Keratinocyte (primary cell): ENCODE results near the gene MESD. TPM values are rescaled to one million over a fixed set of nuclear protein-coding genes. Genes with fewer than 3 reads are reported as not detected.

Experiments
- DNase-seq: peaks from one replicate; pipeline ENCODE4 v3.0.0-alpha.2; 2011; ENCODE audit warnings: low read depth, missing footprints, low spot score
- FAIRE-seq: peaks from 2 replicates; lab custom pipeline; 2011; peaks lifted over from hg19 to GRCh38; lab: Jason Lieb, UNC
- H2AFZ ChIP-seq: 2 replicates; pipeline ENCODE4 v1.6.0; 2012; ENCODE audit warnings: low read length, control low read depth, inconsistent platforms; ENCODE audit not compliant: control insufficient read depth
- H3K27ac ChIP-seq: 2 replicates; pipeline ENCODE4 v1.5.1; 2011; ENCODE audit warnings: low read length; ENCODE audit not compliant: control insufficient read depth, insufficient read depth
- H3K27me3 ChIP-seq: 3 replicates; pipeline ENCODE4 v1.6.0; 2011; ENCODE audit warnings: low read length; ENCODE audit not compliant: control insufficient read depth, insufficient read depth; ENCODE audit errors: extremely low read depth
- H3K36me3 ChIP-seq, 2 experiments: 2 replicates in 1 of 2; 3 replicates in 1 of 2; pipeline ENCODE4 v1.5.1; 2011; ENCODE audit warnings: low read length in 2 of 2, mild to moderate bottlenecking in 1 of 2; ENCODE audit not compliant: control insufficient read depth in 2 of 2, insufficient read depth in 2 of 2; ENCODE audit errors: extremely low read depth in 1 of 2
- H3K4me1 ChIP-seq: 3 replicates; pipeline ENCODE4 v1.5.1; 2011; ENCODE audit warnings: low read length; ENCODE audit not compliant: control insufficient read depth, insufficient read depth; ENCODE audit errors: extremely low read depth
- H3K4me2 ChIP-seq: 3 replicates; pipeline ENCODE4 v1.6.0; 2011; ENCODE audit warnings: low read depth, low read length; ENCODE audit not compliant: control insufficient read depth, insufficient read depth; ENCODE audit errors: extremely low read depth
- H3K4me3 ChIP-seq, 3 experiments: fragments of 200-600 bp in 1 of 3; sonication (generic) in 1 of 3; 2 replicates in 2 of 3; 3 replicates in 1 of 3; pipeline ENCODE4 v1.5.1; 2011 to 2016; ENCODE audit warnings: low read length in 3 of 3, mild to moderate bottlenecking in 3 of 3, control low read depth in 2 of 3, inconsistent platforms in 1 of 3, low read depth in 1 of 3, mixed read lengths in 1 of 3, mixed run types in 1 of 3, moderate library complexity in 1 of 3; ENCODE audit not compliant: control insufficient read depth in 2 of 3, insufficient read depth in 2 of 3; ENCODE audit errors: extremely low read depth in 1 of 3
- H3K79me2 ChIP-seq: 2 replicates; pipeline ENCODE4 v1.6.0; 2012; ENCODE audit warnings: low read length; ENCODE audit not compliant: control insufficient read depth, insufficient read depth
- H3K9ac ChIP-seq: 3 replicates; pipeline ENCODE4 v1.6.0; 2011; ENCODE audit warnings: low read length; ENCODE audit not compliant: control insufficient read depth, insufficient read depth; ENCODE audit errors: extremely low read depth
- H3K9me1 ChIP-seq: 3 replicates; pipeline ENCODE4 v1.6.0; 2011; ENCODE audit warnings: low read length; ENCODE audit not compliant: control insufficient read depth, insufficient read depth; ENCODE audit errors: extremely low read depth
- H3K9me3 ChIP-seq: 2 replicates; pipeline ENCODE4 v1.5.1; 2012; ENCODE audit warnings: low read depth, low read length; ENCODE audit not compliant: control insufficient read depth
- H4K20me1 ChIP-seq: 3 replicates; pipeline ENCODE4 v1.6.0; 2011; ENCODE audit warnings: low read length; ENCODE audit not compliant: control insufficient read depth, insufficient read depth; ENCODE audit errors: extremely low read depth
- EZH2 ChIP-seq: IDR thresholded peaks from one replicate; pipeline ENCODE4 v1.6.1; 2012; ENCODE audit warnings: inconsistent platforms, mild to moderate bottlenecking, low read length, moderate library complexity
- dilution Hi-C: fragments of 300-500 bp; cut with MboI; formaldehyde crosslinking; loops from one replicate; pipeline ENCODE4 v1.7.0; 2020; ENCODE audit warnings: low sequenced_read_pairs; ENCODE audit not compliant: extremely low pct_ligation_motif_present
- polyA plus RNA-seq, 5 experiments: library from polyadenylated mRNA; depleted of rRNA in 3 of 5; stranded (reverse) in 3 of 5; stranded (forward) in 1 of 5; unstranded in 1 of 5; fragments of >200 nt; gene quantifications; 1 replicate in 1 of 5; 2 replicates in 3 of 5; 3 replicates in 1 of 5; pipeline versions ENCODE4 v1.2.1 to v1.2.3, GENCODE V29; 2011 to 2012; ENCODE audit warnings: missing spikeins in 2 of 5, low read depth in 1 of 5, low replicate concordance in 1 of 5
- TF ChIP-seq, protein P1 (sequence below), 3 experiments: IDR thresholded peaks in 1 of 3; conservative IDR thresholded peaks in 1 of 3; optimal IDR thresholded peaks in 1 of 3; 2 replicates in 2 of 3; 3 replicates in 1 of 3; pipeline versions ENCODE3 to v1.5.1; 2011; ENCODE audit warnings: low read length in 3 of 3, mild to moderate bottlenecking in 3 of 3, moderate library complexity in 2 of 3, control low read depth in 1 of 3, inconsistent platforms in 1 of 3; ENCODE audit not compliant: insufficient read depth in 2 of 3; ENCODE audit errors: extremely low read depth in 1 of 3

MESD gene
- polyA plus RNA-seq, 1 donor (not counting 4 experiments of a cell fraction or from before 2014, with no cell fraction given) = 18.7 TPM

DNA sequence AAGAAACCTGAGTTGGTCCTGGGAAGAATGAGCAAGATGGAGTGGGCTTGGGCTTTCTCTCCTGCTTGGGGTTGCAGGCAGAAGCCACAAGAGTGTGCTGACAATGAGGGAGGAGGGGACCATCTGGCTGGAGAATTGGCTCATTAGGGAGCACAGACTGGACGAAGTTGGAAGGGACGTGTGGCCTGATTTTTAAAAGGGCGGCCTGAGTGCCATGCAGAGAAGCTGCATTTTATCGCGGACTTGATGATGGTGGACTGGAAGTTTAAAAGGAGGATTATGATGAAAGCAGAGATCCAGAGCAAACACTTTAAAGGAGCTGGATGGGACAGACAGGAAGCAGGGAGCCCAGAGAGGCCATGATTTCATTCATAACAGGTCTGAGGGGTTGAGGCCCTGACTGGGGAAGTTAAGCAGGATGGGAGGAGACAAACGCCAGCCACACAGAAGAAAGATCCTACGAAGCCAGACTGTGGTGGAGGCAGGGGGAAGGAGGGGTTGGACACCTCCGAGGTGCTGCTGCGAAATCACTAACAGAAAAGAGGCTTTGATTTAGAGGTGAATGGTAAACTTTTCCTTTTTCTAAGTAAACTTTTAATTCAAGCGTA lies 34.8 kb upstream of the MESD start:
- Histone ChIP-seq H2AFZ (no peak overlapping the region), H3K4me2 (no peak overlapping the region), H3K4me1 (peaks cover 4% of the 10 kb centered on the region), H3K9me1 (no peaks in the 10 kb centered on the region), H3K27me3 (no peaks in the 10 kb centered on the region), H3K36me3 (no peaks in the 10 kb centered on the region), H3K9me3 (no peaks in the 10 kb centered on the region), H4K20me1 (no peaks in the 10 kb centered on the region), H3K4me3 (no peak overlapping the region), H3K9ac (no peak overlapping the region), H3K79me2 (no peaks in the 10 kb centered on the region), H3K27ac (no peak overlapping the region)
- dilution Hi-C loops = no loop called here
- TF ChIP-seq EZH2 = no peak
- TF ChIP-seq, protein P1, sequence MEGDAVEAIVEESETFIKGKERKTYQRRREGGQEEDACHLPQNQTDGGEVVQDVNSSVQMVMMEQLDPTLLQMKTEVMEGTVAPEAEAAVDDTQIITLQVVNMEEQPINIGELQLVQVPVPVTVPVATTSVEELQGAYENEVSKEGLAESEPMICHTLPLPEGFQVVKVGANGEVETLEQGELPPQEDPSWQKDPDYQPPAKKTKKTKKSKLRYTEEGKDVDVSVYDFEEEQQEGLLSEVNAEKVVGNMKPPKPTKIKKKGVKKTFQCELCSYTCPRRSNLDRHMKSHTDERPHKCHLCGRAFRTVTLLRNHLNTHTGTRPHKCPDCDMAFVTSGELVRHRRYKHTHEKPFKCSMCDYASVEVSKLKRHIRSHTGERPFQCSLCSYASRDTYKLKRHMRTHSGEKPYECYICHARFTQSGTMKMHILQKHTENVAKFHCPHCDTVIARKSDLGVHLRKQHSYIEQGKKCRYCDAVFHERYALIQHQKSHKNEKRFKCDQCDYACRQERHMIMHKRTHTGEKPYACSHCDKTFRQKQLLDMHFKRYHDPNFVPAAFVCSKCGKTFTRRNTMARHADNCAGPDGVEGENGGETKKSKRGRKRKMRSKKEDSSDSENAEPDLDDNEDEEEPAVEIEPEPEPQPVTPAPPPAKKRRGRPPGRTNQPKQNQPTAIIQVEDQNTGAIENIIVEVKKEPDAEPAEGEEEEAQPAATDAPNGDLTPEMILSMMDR (optimal IDR thresholded peaks at IDR 0.05 in 1 of 3, IDR thresholded peaks at IDR 0.05 in 1 of 3, conservative IDR thresholded peaks at IDR 0.05 in 1 of 3; ENCODE audit: extremely low read depth in 1 of 3, insufficient read depth in 2 of 3, low read length in 3 of 3) = no peak
- FAIRE-seq = no peak
- no peak for DNase-seq

DNA sequence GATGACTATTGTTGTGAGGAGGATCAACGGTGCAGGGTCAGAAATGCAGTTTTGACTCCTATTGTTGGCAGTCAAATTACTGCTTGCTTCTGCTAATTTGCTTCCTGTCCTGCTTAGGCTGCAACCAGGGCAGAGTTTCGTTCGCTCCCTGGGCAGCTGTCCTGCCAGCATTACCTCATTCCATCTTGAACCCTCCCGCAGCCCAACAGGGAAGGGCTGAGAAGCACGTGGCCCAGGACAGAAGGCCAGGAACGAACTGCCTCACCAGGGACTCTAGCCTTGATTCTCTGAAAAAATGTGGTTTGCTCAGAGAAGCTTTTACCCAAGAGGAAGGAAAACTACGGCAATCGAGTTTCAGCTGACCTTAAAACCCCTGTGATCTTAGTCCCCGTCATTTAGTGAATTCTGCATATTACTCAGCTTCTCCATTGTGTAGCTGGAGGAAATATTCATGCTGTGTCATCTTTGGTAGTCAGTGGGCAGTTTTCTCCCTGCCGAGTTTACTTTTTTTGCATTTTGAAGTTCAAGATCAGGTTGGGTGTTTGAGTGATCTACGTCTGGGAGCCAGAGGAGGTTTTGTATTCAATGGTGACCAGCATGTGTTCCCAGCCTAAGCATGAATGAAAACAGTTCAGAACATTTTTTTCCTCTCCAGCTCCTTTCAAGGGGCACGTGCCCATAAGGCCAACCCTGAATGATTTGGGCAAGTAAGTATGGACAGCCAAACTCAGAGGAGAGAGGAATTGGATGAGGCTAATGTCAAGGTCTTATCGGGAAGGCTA lies 34.1 kb upstream of the MESD start:
- no peaks in the 10 kb centered on the region for H3K36me3 ChIP-seq
- FAIRE-seq (no peak), DNase-seq (no peak)
- H2AFZ ChIP-seq = no peak overlapping the region
- H3K27me3 ChIP-seq = no peaks in the 10 kb centered on the region
- H3K4me1 ChIP-seq = no peaks in the 10 kb centered on the region
- H3K27ac ChIP-seq = no peak overlapping the region
- no peaks in the 10 kb centered on the region for H4K20me1 ChIP-seq
- H3K4me3 ChIP-seq = no peak overlapping the region
- H3K79me2 ChIP-seq = no peaks in the 10 kb centered on the region
- no peaks in the 10 kb centered on the region for H3K9me3 ChIP-seq
- H3K9me1 ChIP-seq = no peaks in the 10 kb centered on the region
- dilution Hi-C loops = no loop called here
- TF ChIP-seq, protein P1 (optimal IDR thresholded peaks at IDR 0.05 in 1 of 3, IDR thresholded peaks at IDR 0.05 in 1 of 3, conservative IDR thresholded peaks at IDR 0.05 in 1 of 3; ENCODE audit: extremely low read depth in 1 of 3, insufficient read depth in 2 of 3, low read length in 3 of 3) = no peak
- no peak for TF ChIP-seq EZH2
- H3K4me2 ChIP-seq = no peak overlapping the region
- H3K9ac ChIP-seq = no peak overlapping the region
